IPS DF 4.7 (cell line): Measurements from ENCODE around the gene SLC39A11.

Experiments
- DNase-seq: peaks from one replicate; pipeline ENCODE4 v3.0.0-alpha.2; 2013; ENCODE audit warnings: low spot score; ENCODE audit errors: extremely low read depth

The SLC39A11 gene

GRCh38 chr17:72603420-72604242 lies 488.9 kb downstream of the SLC39A11 start:
- DNase-seq: no peak

GRCh38 chr17:72602517-72603419 lies 489.7 kb downstream of the SLC39A11 start:
- peak; percentile 69 for DNase-seq

GRCh38 chr17:72600934-72601333 lies 491.6 kb downstream of the SLC39A11 start:
- no peak for DNase-seq

- no peak for DNase-seq
Measured at GRCh38 chr17:72599891-72600290, 492.6 kb downstream of the SLC39A11 start.

GRCh38 chr17:72598695-72599094 lies 493.8 kb downstream of the SLC39A11 start:
- no peak for DNase-seq

- no peak for DNase-seq
Measured at GRCh38 chr17:72597354-72598087, 495.0 kb downstream of the SLC39A11 start.
